Right atrium auricular region (tissue), 2 donors: ENCODE results near the gene GREM2. TPM values are rescaled to one million over a fixed set of nuclear protein-coding genes. Genes with fewer than 3 reads are reported as not detected.

Source experiments
- DNase-seq: peaks from one replicate; pipeline ENCODE4 v3.0.0-alpha.2; 2019; ENCODE audit warnings: low spot score
- H3K27ac ChIP-seq, 2 donors: fragments of 200-600 bp; sonication (generic); 1 replicate in 1 of 2; 2 replicates in 1 of 2; pipeline ENCODE4 v1.5.1; 2016 to 2019
- H3K27me3 ChIP-seq, 2 donors: fragments of 200-600 bp; sonication (generic); one replicate each; pipeline versions ENCODE4 v1.5.1 to v1.6.0; 2017 to 2019
- H3K36me3 ChIP-seq: fragments of 200-600 bp; sonication (generic); one replicate; pipeline ENCODE4 v1.5.1; 2016
- H3K4me1 ChIP-seq, 2 donors: fragments of 200-600 bp; sonication (generic); one replicate each; pipeline versions ENCODE4 v1.5.1 to v1.6.0; 2017 to 2019
- H3K4me3 ChIP-seq, 2 donors: fragments of 200-600 bp; sonication (generic); 1 replicate in 1 of 2; 2 replicates in 1 of 2; pipeline ENCODE4 v1.5.1; 2017 to 2019; ENCODE audit warnings: mild to moderate bottlenecking in 1 of 2, moderate library complexity in 1 of 2
- H3K9me3 ChIP-seq, 2 donors: fragments of 200-600 bp; sonication (generic); one replicate each; pipeline ENCODE4 v1.5.1; 2019
- CTCF ChIP-seq, 2 donors: fragments of 200-600 bp; sonication (generic); IDR thresholded peaks; one replicate each; pipeline ENCODE4 v1.5.1; 2019; ENCODE audit warnings: antibody characterized with exemption in 2 of 2
- total RNA-seq, 2 donors: library from RNA; depleted of rRNA; stranded (reverse); fragments of >200 nt; gene quantifications; one replicate each; pipeline ENCODE4 v1.1.0, GENCODE V29; 2016

Gene GREM2
- total RNA-seq, 2 donors from 2014 or later = not detected

- H3K9me3 ChIP-seq = no peaks in the 10 kb centered on the region
- H3K36me3 ChIP-seq = no peaks in the 10 kb centered on the region
- DNase-seq = no peak
- H3K4me1 ChIP-seq = no peaks in the 10 kb centered on the region
- H3K27ac ChIP-seq = no peak overlapping the region
- no peak overlapping the region for H3K4me3 ChIP-seq
- no peak for TF ChIP-seq CTCF (IDR thresholded peaks at IDR 0.05)
- no peaks in the 10 kb centered on the region for H3K27me3 ChIP-seq
These were observed 96.5 kb downstream of the GREM2 start for GRCh38 chr1:240515505-240515904.

GRCh38 chr1:240511789-240512188, 100.2 kb downstream of the GREM2 start:
- no peaks in the 10 kb centered on the region for H3K4me1 ChIP-seq
- H3K27ac ChIP-seq = no peak overlapping the region
- no peak for TF ChIP-seq CTCF (IDR thresholded peaks at IDR 0.05)
- H3K27me3 ChIP-seq = no peaks in the 10 kb centered on the region
- no peak overlapping the region for H3K4me3 ChIP-seq
- no peaks in the 10 kb centered on the region for H3K9me3 ChIP-seq
- no peak for DNase-seq
- no peaks in the 10 kb centered on the region for H3K36me3 ChIP-seq

- Histone ChIP-seq H3K27me3 (no peaks in the 10 kb centered on the region), H3K27ac (no peak overlapping the region), H3K36me3 (no peaks in the 10 kb centered on the region), H3K9me3 (no peaks in the 10 kb centered on the region), H3K4me3 (no peak overlapping the region), H3K4me1 (no peaks in the 10 kb centered on the region)
- no peak for DNase-seq
- no peak for TF ChIP-seq CTCF (IDR thresholded peaks at IDR 0.05)
These were observed 103.0 kb downstream of the GREM2 start for GRCh38 chr1:240508950-240509349.

GRCh38 chr1:240508201-240508600, 103.8 kb downstream of the GREM2 start:
- no peak overlapping the region for H3K27ac ChIP-seq
- no peaks in the 10 kb centered on the region for H3K4me1 ChIP-seq
- DNase-seq = no peak
- no peak for TF ChIP-seq CTCF (IDR thresholded peaks at IDR 0.05)
- no peaks in the 10 kb centered on the region for H3K27me3 ChIP-seq
- H3K4me3 ChIP-seq = no peak overlapping the region
- no peaks in the 10 kb centered on the region for H3K9me3 ChIP-seq
- no peaks in the 10 kb centered on the region for H3K36me3 ChIP-seq

GRCh38 chr1:240506176-240506575, 105.8 kb downstream of the GREM2 start:
- Histone ChIP-seq H3K27ac (no peak overlapping the region), H3K36me3 (no peaks in the 10 kb centered on the region), H3K27me3 (no peaks in the 10 kb centered on the region), H3K9me3 (no peaks in the 10 kb centered on the region), H3K4me1 (no peaks in the 10 kb centered on the region), H3K4me3 (no peak overlapping the region)
- DNase-seq = no peak
- TF ChIP-seq CTCF (IDR thresholded peaks at IDR 0.05) = no peak

- no peaks in the 10 kb centered on the region for H3K4me1 ChIP-seq
- no peaks in the 10 kb centered on the region for H3K27me3 ChIP-seq
- no peak overlapping the region for H3K4me3 ChIP-seq
- H3K27ac ChIP-seq = no peak overlapping the region
- no peak for DNase-seq
- no peaks in the 10 kb centered on the region for H3K9me3 ChIP-seq
- no peak for TF ChIP-seq CTCF (IDR thresholded peaks at IDR 0.05)
- no peaks in the 10 kb centered on the region for H3K36me3 ChIP-seq
These were observed 108.4 kb downstream of the GREM2 start for GRCh38 chr1:240503558-240503957.
